Esophagus squamous epithelium (tissue), 5 donors: ENCODE data around the gene NIN. TPM values are rescaled to one million over a fixed set of nuclear protein-coding genes. Genes with fewer than 3 reads are reported as not detected.
"Not testable (repeated sequence)": the region's sequence is repeated elsewhere in the genome, so short reads cannot be mapped to it uniquely, and the experiment has no call there.

Experiments used
- DNase-seq: peaks from one replicate; lab custom pipeline; 2025; lab: John Stamatoyannopoulos, UW
- H3K27ac ChIP-seq, 4 donors: fragments of 200-600 bp; sonication (generic); one replicate each; pipeline ENCODE4 v1.5.1; 2016 to 2019; ENCODE audit warnings: mild to moderate bottlenecking in 1 of 4
- H3K27me3 ChIP-seq, 4 donors: fragments of 200-600 bp; sonication (generic); 1 replicate in 3 of 4; 2 replicates in 1 of 4; pipeline versions ENCODE4 v1.5.1 to v1.6.0; 2017 to 2021; ENCODE audit warnings: antibody characterized with exemption in 1 of 4
- H3K36me3 ChIP-seq, 3 donors: fragments of 200-600 bp; sonication (generic); one replicate each; pipeline ENCODE4 v1.5.1; 2016 to 2019
- H3K4me1 ChIP-seq, 3 donors: fragments of 200-600 bp; sonication (generic); one replicate each; pipeline ENCODE4 v1.5.1; 2017 to 2019
- H3K4me3 ChIP-seq, 4 donors: fragments of 200-600 bp; sonication (generic); 1 replicate in 3 of 4; 2 replicates in 1 of 4; pipeline ENCODE4 v1.5.1; 2016 to 2019; ENCODE audit warnings: mild to moderate bottlenecking in 2 of 4, moderate library complexity in 1 of 4
- H3K9me3 ChIP-seq, 3 donors: fragments of 200-600 bp; sonication (generic); one replicate each; pipeline ENCODE4 v1.5.1; 2016 to 2019
- CTCF ChIP-seq, 6 experiments: fragments of 450-650 bp in 4 of 6; fragments of 200-600 bp in 2 of 6; sonication (generic) in 2 of 6; IDR thresholded peaks; one replicate each; pipeline ENCODE4 v1.5.1; 2016 to 2019; ENCODE audit warnings: antibody characterized with exemption in 6 of 6, mild to moderate bottlenecking in 4 of 6, moderate library complexity in 4 of 6
- POLR2A ChIP-seq, 4 donors: fragments of 450-650 bp; IDR thresholded peaks; one replicate each; pipeline ENCODE4 v1.6.1; 2017; ENCODE audit warnings: antibody characterized with exemption in 4 of 4, mild to moderate bottlenecking in 4 of 4, moderate library complexity in 3 of 4
- WGBS, 2 donors: methylation state at CpG; one replicate each; pipeline ENCODE4 v1.1.5; 2018; 5-methylcytosine and 5-hydroxymethylcytosine counted together
- intact Hi-C: fragments of 100-400 bp; cut with DNase I; formaldehyde crosslinking; loops from one replicate; pipeline ENCODE4 v1.15.0; 2022
- total RNA-seq, 4 donors: library from RNA; depleted of rRNA; stranded (reverse); fragments of >200 nt; gene quantifications; one replicate each; pipeline ENCODE4 v1.1.0, GENCODE V29; 2016
- donor health status: DM: yes; HTN: yes; CAD: no.

The NIN gene
- total RNA-seq, 4 donors from 2014 or later, result 12.2 to 36.8 (median 24.5) TPM

- 59 to 65% methylated on average over 4 of the region's 4 CpGs for WGBS, 2 donors
These were observed 133.2 kb downstream of the NIN start for GRCh38 chr14:50697659-50698290.

GRCh38 chr14:50694260-50694659, 136.7 kb downstream of the NIN start:
- intact Hi-C loops, H3K36me3 ChIP-seq, H3K27ac ChIP-seq, H3K9me3 ChIP-seq, H3K27me3 ChIP-seq, H3K4me3 ChIP-seq, H3K4me1 ChIP-seq, DNase-seq: not testable (repeated sequence)
- 81 to 85% methylated on average over 3 of the region's 3 CpGs for WGBS, 2 donors

More at GRCh38 chr14:50697659-50698290, 133.2 kb downstream of the NIN start:
- Histone ChIP-seq H3K9me3 (no peaks in the 10 kb centered on the region), H3K27me3 (peaks cover 0 to 9% (median 0%) of the 10 kb centered on the region in 4 donors), H3K36me3 (no peaks in the 10 kb centered on the region), H3K27ac (no peak overlapping the region), H3K4me1 (no peaks in the 10 kb centered on the region), H3K4me3 (no peak overlapping the region)
- no peak for TF ChIP-seq CTCF (IDR thresholded peaks at IDR 0.05)
- TF ChIP-seq POLR2A (IDR thresholded peaks at IDR 0.05), result no peak
- no peak for DNase-seq
- intact Hi-C loops, result no loop called here

GRCh38 chr14:50688875-50689274, 142.1 kb downstream of the NIN start:
- 100% methylated on average over 1 of the region's 1 CpG for WGBS, 2 donors
- H3K4me3 ChIP-seq, result no peak overlapping the region

GRCh38 chr14:50679674-50680073, 151.3 kb downstream of the NIN start:
- Histone ChIP-seq H3K4me1 (peaks cover 0 to 17% (median 11%) of the 10 kb centered on the region in 3 donors), H3K9me3 (no peaks in the 10 kb centered on the region), H3K4me3 (no peak overlapping the region), H3K27me3 (no peaks in the 10 kb centered on the region), H3K36me3 (no peaks in the 10 kb centered on the region), H3K27ac (no peak overlapping the region)
- no peak for TF ChIP-seq CTCF (IDR thresholded peaks at IDR 0.05)
- no peak for TF ChIP-seq POLR2A (IDR thresholded peaks at IDR 0.05)
- DNase-seq, result no peak
- intact Hi-C loops, result no loop called here

More at GRCh38 chr14:50688875-50689274, 142.1 kb downstream of the NIN start:
- Histone ChIP-seq H3K9me3 (no peaks in the 10 kb centered on the region), H3K27me3 (no peaks in the 10 kb centered on the region), H3K4me1 (no peaks in the 10 kb centered on the region), H3K36me3 (no peaks in the 10 kb centered on the region), H3K27ac (no peak overlapping the region)
- no peak for DNase-seq
- intact Hi-C loops, result no loop called here
- TF ChIP-seq POLR2A (IDR thresholded peaks at IDR 0.05) (no peak), CTCF (IDR thresholded peaks at IDR 0.05) (no peak)

GRCh38 chr14:50678163-50678562, 152.8 kb downstream of the NIN start:
- H3K4me1 ChIP-seq, result peaks cover 0 to 17% (median 11%) of the 10 kb centered on the region in 3 donors
- no peaks in the 10 kb centered on the region for H3K9me3 ChIP-seq
- no peak overlapping the region for H3K4me3 ChIP-seq
- intact Hi-C loops, result no loop called here
- DNase-seq, result no peak
- no peaks in the 10 kb centered on the region for H3K36me3 ChIP-seq
- TF ChIP-seq CTCF (IDR thresholded peaks at IDR 0.05) (no peak), POLR2A (IDR thresholded peaks at IDR 0.05) (no peak)
- H3K27ac ChIP-seq, result peak overlapping the region in 1 of 4 donors; percentile 22
- no peaks in the 10 kb centered on the region for H3K27me3 ChIP-seq
- 75 to 80% methylated on average over 5 of the region's 5 CpGs for WGBS, 2 donors
